ENCODE data around the gene PLCL2.

The PLCL2 gene

GRCh38 chr3:17039594-17039993 is 154.8 kb downstream of the PLCL2 start:
- WGBS, result 95% methylated on average over 2 of the region's 2 CpGs
- H3K27ac ChIP-seq (ENCODE audit: low read depth, low read length), result no peak overlapping the region
- no peaks in the 10 kb centered on the region for H3K27me3 ChIP-seq (ENCODE audit: insufficient read depth, low read length)
- H3K9me3 ChIP-seq (ENCODE audit: insufficient read depth, low read depth, low read length), result no peaks in the 10 kb centered on the region
- no peak overlapping the region for H3K9ac ChIP-seq (ENCODE audit: low read depth, low read length)
- no peak overlapping the region for H3K4me3 ChIP-seq (ENCODE audit: low read length)
- H3K36me3 ChIP-seq (ENCODE audit: insufficient read depth, low read length), result no peaks in the 10 kb centered on the region
- no peaks in the 10 kb centered on the region; the same call in 1 of the 2 replicates for H3K4me1 ChIP-seq (ENCODE audit: insufficient read depth, low read length)

- H3K27ac ChIP-seq (ENCODE audit: low read depth, low read length), result no peak overlapping the region
- whole genome bisulfite sequencing, result 92% methylated on average over 3 of the region's 5 CpGs
These were observed 155.7 kb downstream of the PLCL2 start for GRCh38 chr3:17040322-17040989.

GRCh38 chr3:17040990-17041377 is 156.2 kb downstream of the PLCL2 start:
- WGBS, result 91% methylated on average over 5 of the region's 5 CpGs
- Histone ChIP-seq H3K27ac (ENCODE audit: low read depth, low read length) (no peak overlapping the region), H3K9me3 (ENCODE audit: insufficient read depth, low read depth, low read length) (no peaks in the 10 kb centered on the region), H3K4me1 (ENCODE audit: insufficient read depth, low read length) (peaks cover 4% of the 10 kb centered on the region), H3K36me3 (ENCODE audit: insufficient read depth, low read length) (no peaks in the 10 kb centered on the region), H3K9ac (ENCODE audit: low read depth, low read length) (no peak overlapping the region), H3K27me3 (ENCODE audit: insufficient read depth, low read length) (no peaks in the 10 kb centered on the region), H3K4me3 (ENCODE audit: low read length) (no peak overlapping the region)

More at GRCh38 chr3:17040322-17040989, 155.7 kb downstream of the PLCL2 start:
- no peak overlapping the region for H3K4me3 ChIP-seq (ENCODE audit: low read length)
- H3K36me3 ChIP-seq (ENCODE audit: insufficient read depth, low read length), result no peaks in the 10 kb centered on the region
- no peaks in the 10 kb centered on the region for H3K27me3 ChIP-seq (ENCODE audit: insufficient read depth, low read length)
- H3K4me1 ChIP-seq (ENCODE audit: insufficient read depth, low read length), result no peaks in the 10 kb centered on the region; the same call in 1 of the 2 replicates
- no peak overlapping the region for H3K9ac ChIP-seq (ENCODE audit: low read depth, low read length)
- H3K9me3 ChIP-seq (ENCODE audit: insufficient read depth, low read depth, low read length), result no peaks in the 10 kb centered on the region

GRCh38 chr3:17044855-17045254 is 160.1 kb downstream of the PLCL2 start:
- Histone ChIP-seq H3K27me3 (ENCODE audit: insufficient read depth, low read length) (no peaks in the 10 kb centered on the region), H3K4me1 (ENCODE audit: insufficient read depth, low read length) (peaks cover 22% of the 10 kb centered on the region), H3K9me3 (ENCODE audit: insufficient read depth, low read depth, low read length) (no peaks in the 10 kb centered on the region), H3K36me3 (ENCODE audit: insufficient read depth, low read length) (no peaks in the 10 kb centered on the region), H3K4me3 (ENCODE audit: low read length) (no peak overlapping the region), H3K27ac (ENCODE audit: low read depth, low read length) (no peak overlapping the region), H3K9ac (ENCODE audit: low read depth, low read length) (no peak overlapping the region)
- 88% methylated on average over 1 of the region's 2 CpGs for WGBS

GRCh38 chr3:17045705-17046104 is 160.9 kb downstream of the PLCL2 start:
- no peak overlapping the region for H3K9ac ChIP-seq (ENCODE audit: low read depth, low read length)
- WGBS, result 91% methylated on average over 7 of the region's 7 CpGs
- H3K27ac ChIP-seq (ENCODE audit: low read depth, low read length), result no peak overlapping the region
- no peak overlapping the region for H3K4me3 ChIP-seq (ENCODE audit: low read length)
- no peaks in the 10 kb centered on the region for H3K9me3 ChIP-seq (ENCODE audit: insufficient read depth, low read depth, low read length)
- no peaks in the 10 kb centered on the region for H3K27me3 ChIP-seq (ENCODE audit: insufficient read depth, low read length)
- peaks cover 22% of the 10 kb centered on the region for H3K4me1 ChIP-seq (ENCODE audit: insufficient read depth, low read length)
- no peaks in the 10 kb centered on the region for H3K36me3 ChIP-seq (ENCODE audit: insufficient read depth, low read length)

- Histone ChIP-seq H3K4me1 (ENCODE audit: insufficient read depth, low read length) (peaks cover 22% of the 10 kb centered on the region), H3K27ac (ENCODE audit: low read depth, low read length) (peak overlapping the region; percentile 11; the same call in 1 of the 2 replicates), H3K36me3 (ENCODE audit: insufficient read depth, low read length) (no peaks in the 10 kb centered on the region), H3K27me3 (ENCODE audit: insufficient read depth, low read length) (no peaks in the 10 kb centered on the region), H3K9ac (ENCODE audit: low read depth, low read length) (no peak overlapping the region), H3K4me3 (ENCODE audit: low read length) (no peak overlapping the region), H3K9me3 (ENCODE audit: insufficient read depth, low read depth, low read length) (no peaks in the 10 kb centered on the region)
- WGBS, result 84% methylated on average over 2 of the region's 2 CpGs
These were observed 161.9 kb downstream of the PLCL2 start for GRCh38 chr3:17046623-17047022.

GRCh38 chr3:17047162-17047561 is 162.4 kb downstream of the PLCL2 start:
- Histone ChIP-seq H3K27ac (ENCODE audit: low read depth, low read length) (no peak overlapping the region), H3K4me3 (ENCODE audit: low read length) (no peak overlapping the region), H3K9me3 (ENCODE audit: insufficient read depth, low read depth, low read length) (no peaks in the 10 kb centered on the region), H3K27me3 (ENCODE audit: insufficient read depth, low read length) (no peaks in the 10 kb centered on the region), H3K36me3 (ENCODE audit: insufficient read depth, low read length) (no peaks in the 10 kb centered on the region), H3K9ac (ENCODE audit: low read depth, low read length) (no peak overlapping the region), H3K4me1 (ENCODE audit: insufficient read depth, low read length) (peaks cover 22% of the 10 kb centered on the region)
- WGBS, result 28% methylated on average over 4 of the region's 4 CpGs

GRCh38 chr3:17047894-17048293 is 163.1 kb downstream of the PLCL2 start:
- Histone ChIP-seq H3K4me3 (ENCODE audit: low read length) (no peak overlapping the region), H3K27ac (ENCODE audit: low read depth, low read length) (no peak overlapping the region)
- 91% methylated on average over 3 of the region's 3 CpGs for WGBS

GRCh38 chr3:17050071-17050470 is 165.3 kb downstream of the PLCL2 start:
- no peaks in the 10 kb centered on the region for H3K36me3 ChIP-seq (ENCODE audit: insufficient read depth, low read length)
- H3K27ac ChIP-seq (ENCODE audit: low read depth, low read length), result no peak overlapping the region
- H3K4me1 ChIP-seq (ENCODE audit: insufficient read depth, low read length), result peaks cover 22% of the 10 kb centered on the region
- 95% methylated on average over 4 of the region's 4 CpGs for WGBS
- H3K9ac ChIP-seq (ENCODE audit: low read depth, low read length), result no peak overlapping the region
- no peaks in the 10 kb centered on the region for H3K27me3 ChIP-seq (ENCODE audit: insufficient read depth, low read length)
- H3K4me3 ChIP-seq (ENCODE audit: low read length), result no peak overlapping the region
- no peaks in the 10 kb centered on the region for H3K9me3 ChIP-seq (ENCODE audit: insufficient read depth, low read depth, low read length)

More at GRCh38 chr3:17047894-17048293, 163.1 kb downstream of the PLCL2 start:
- no peak overlapping the region for H3K9ac ChIP-seq (ENCODE audit: low read depth, low read length)
- H3K4me1 ChIP-seq (ENCODE audit: insufficient read depth, low read length), result peaks cover 22% of the 10 kb centered on the region
- no peaks in the 10 kb centered on the region for H3K36me3 ChIP-seq (ENCODE audit: insufficient read depth, low read length)
- no peaks in the 10 kb centered on the region for H3K27me3 ChIP-seq (ENCODE audit: insufficient read depth, low read length)
- H3K9me3 ChIP-seq (ENCODE audit: insufficient read depth, low read depth, low read length), result no peaks in the 10 kb centered on the region

- Histone ChIP-seq H3K4me1 (ENCODE audit: insufficient read depth, low read length) (peaks cover 22% of the 10 kb centered on the region), H3K4me3 (ENCODE audit: low read length) (no peak overlapping the region), H3K27me3 (ENCODE audit: insufficient read depth, low read length) (no peaks in the 10 kb centered on the region), H3K9ac (ENCODE audit: low read depth, low read length) (no peak overlapping the region), H3K9me3 (ENCODE audit: insufficient read depth, low read depth, low read length) (no peaks in the 10 kb centered on the region), H3K27ac (ENCODE audit: low read depth, low read length) (no peak overlapping the region), H3K36me3 (ENCODE audit: insufficient read depth, low read length) (no peaks in the 10 kb centered on the region)
- WGBS, result 98% methylated on average over 2 of the region's 2 CpGs
These were observed 165.8 kb downstream of the PLCL2 start for GRCh38 chr3:17050506-17050905.

- no peak overlapping the region for H3K27ac ChIP-seq (ENCODE audit: low read depth, low read length)
- no peaks in the 10 kb centered on the region for H3K9me3 ChIP-seq (ENCODE audit: insufficient read depth, low read depth, low read length)
- H3K36me3 ChIP-seq (ENCODE audit: insufficient read depth, low read length), result no peaks in the 10 kb centered on the region
- no peak overlapping the region for H3K9ac ChIP-seq (ENCODE audit: low read depth, low read length)
- no peak overlapping the region for H3K4me3 ChIP-seq (ENCODE audit: low read length)
- H3K27me3 ChIP-seq (ENCODE audit: insufficient read depth, low read length), result no peaks in the 10 kb centered on the region
- H3K4me1 ChIP-seq (ENCODE audit: insufficient read depth, low read length), result peaks cover 6% of the 10 kb centered on the region
These were observed 167.6 kb downstream of the PLCL2 start for GRCh38 chr3:17052363-17052762.
